SK-N-SH treated with all-trans-retinoic acid at 6 μM for 48 hours (cell line): ENCODE results near the gene MADD.

Source experiments
- ISL1 ChIP-seq: fragments of 250-450 bp; sonication (Bioruptor Pico); IDR thresholded peaks from 2 replicates; pipeline ENCODE4 v2.1.2; 2022; ENCODE audit warnings: mild to moderate bottlenecking, moderate library complexity
- PPARA ChIP-seq: fragments of 250-450 bp; sonication (Bioruptor Pico); IDR thresholded peaks from 2 replicates; pipeline ENCODE4 v1.5.0; 2020; ENCODE audit warnings: mild to moderate bottlenecking, borderline replicate concordance

GRCh38 chr11:47340010-47340409 lies 70.1 kb downstream of the MADD start:
- TF ChIP-seq ISL1 (CRISPR knock-in tag) (no peak), PPARA (CRISPR knock-in tag) (no peak)
